NCI-H1105 treated with DMSO at 0.1 percent for 48 hours (cell line): ENCODE results near the gene RAB3A.
A peak's percentile ranks its signal among the peaks of the same experiment; 100 is the strongest.
"Not testable (repeated sequence)": the region's sequence is repeated elsewhere in the genome, so short reads cannot be mapped to it uniquely, and the experiment has no call there.

Source experiments
- DNase-seq: peaks from one replicate; lab custom pipeline; 2025; lab: John Stamatoyannopoulos, UW

RAB3A gene

GRCh38 chr19:18223860-18224524 is 20.1 kb upstream of the RAB3A start:
- DNase-seq = no peak

- DNase-seq = no peak
These were observed 18.2 kb upstream of the RAB3A start for GRCh38 chr19:18221815-18222725.

GRCh38 chr19:18220632-18221275 is 16.9 kb upstream of the RAB3A start:
- peak; percentile 42 for DNase-seq

- DNase-seq = no peak
These were observed 16.2 kb upstream of the RAB3A start for GRCh38 chr19:18219911-18220631.

- no peak for DNase-seq
These were observed 14.8 kb upstream of the RAB3A start for GRCh38 chr19:18218600-18218999.

GRCh38 chr19:18218159-18218558 is 14.3 kb upstream of the RAB3A start:
- DNase-seq = no peak

- DNase-seq = no peak
These were observed 12.9 kb upstream of the RAB3A start for GRCh38 chr19:18216789-18217188.

- DNase-seq = no peak
These were observed 11.1 kb upstream of the RAB3A start for GRCh38 chr19:18214779-18215433.

- DNase-seq = no peak
These were observed 7.8 kb upstream of the RAB3A start for GRCh38 chr19:18211683-18212082.

GRCh38 chr19:18209912-18210311 is 6.1 kb upstream of the RAB3A start:
- DNase-seq = not testable (repeated sequence)

- DNase-seq = no peak
These were observed 4.5 kb upstream of the RAB3A start for GRCh38 chr19:18208098-18208951.

GRCh38 chr19:18206018-18206417 is 2.2 kb upstream of the RAB3A start:
- no peak for DNase-seq

GRCh38 chr19:18205200-18205892 is 1.5 kb upstream of the RAB3A start:
- peak; percentile 61 for DNase-seq

GRCh38 chr19:18204394-18205199 is 755 bp upstream of the RAB3A start:
- no peak for DNase-seq

GRCh38 chr19:18203408-18203862 is 407 bp downstream of the RAB3A start:
- no peak for DNase-seq

GRCh38 chr19:18202778-18203407 is 949 bp downstream of the RAB3A start:
- DNase-seq = peak; percentile 27

GRCh38 chr19:18202397-18202777 is 1.5 kb downstream of the RAB3A start:
- no peak for DNase-seq

- DNase-seq = no peak
These were observed 5.5 kb downstream of the RAB3A start for GRCh38 chr19:18198374-18198773.

GRCh38 chr19:18197941-18198340 is 5.9 kb downstream of the RAB3A start:
- DNase-seq = no peak
